ENCODE measurements around the gene NLGN4Y. TPM values are rescaled to one million over a fixed set of nuclear protein-coding genes. Genes with fewer than 3 reads are reported as not detected.

NLGN4Y gene
- total and polyA plus RNA-seq, 12 donors = 3.7 to 63.3 (median 9.1) TPM; not detected in 7

GRCh38 chrY:14763600-14763999 lies 239.3 kb downstream of the NLGN4Y start:
- intact Hi-C loops (cut with DNase I) = no loop called here
- TF ChIP-seq CTCF (IDR thresholded peaks at IDR 0.05) = no peak
- TF ChIP-seq POLR2A (IDR thresholded peaks at IDR 0.05) = no peak

GRCh38 chrY:14778208-14778607 lies 253.9 kb downstream of the NLGN4Y start:
- H3K9me3 ChIP-seq (replicated peaks in 1 of 3) = no peaks in the 10 kb centered on the region
- TF ChIP-seq POLR2A (IDR thresholded peaks at IDR 0.05) (no peak), CTCF (IDR thresholded peaks at IDR 0.05) (no peak)
- intact Hi-C loops (cut with DNase I) = no loop called here
- no peak for DNase-seq
- H3K4me3 ChIP-seq = no peak overlapping the region
- 83 to 92% methylated on average over 4 of the region's 4 CpGs; no CpG with 5 or more reads in 2 of the 4 donors for WGBS, 4 donors
- H3K27me3 ChIP-seq = no peaks in the 10 kb centered on the region
- no peak overlapping the region for H3K27ac ChIP-seq
- H3K4me1 ChIP-seq (replicated peaks in 1 of 2) = no peaks in the 10 kb centered on the region
- H3K36me3 ChIP-seq (replicated peaks in 1 of 2) = no peaks in the 10 kb centered on the region

More at GRCh38 chrY:14763600-14763999, 239.3 kb downstream of the NLGN4Y start:
- H3K4me3 ChIP-seq = no peak overlapping the region
- H3K27ac ChIP-seq = no peak overlapping the region
- H3K9me3 ChIP-seq (replicated peaks in 1 of 3) = no peaks in the 10 kb centered on the region
- H3K27me3 ChIP-seq = no peaks in the 10 kb centered on the region
- no peak for DNase-seq
- H3K36me3 ChIP-seq (replicated peaks in 1 of 2) = no peaks in the 10 kb centered on the region
- no peaks in the 10 kb centered on the region for H3K4me1 ChIP-seq (replicated peaks in 1 of 2)

- no peak overlapping the region for H3K4me3 ChIP-seq
- no peaks in the 10 kb centered on the region for H3K4me1 ChIP-seq (replicated peaks in 1 of 2)
- 88 to 95% methylated on average over 4 of the region's 4 CpGs; no CpG with 5 or more reads in 2 of the 4 donors for WGBS, 4 donors
- no peaks in the 10 kb centered on the region for H3K36me3 ChIP-seq (replicated peaks in 1 of 2)
- no peak for TF ChIP-seq POLR2A (IDR thresholded peaks at IDR 0.05)
- TF ChIP-seq CTCF (IDR thresholded peaks at IDR 0.05) = no peak
- H3K9me3 ChIP-seq (replicated peaks in 1 of 3) = no peaks in the 10 kb centered on the region
- H3K27ac ChIP-seq = no peak overlapping the region
- intact Hi-C loops (cut with DNase I) = no loop called here
- no peaks in the 10 kb centered on the region for H3K27me3 ChIP-seq
- DNase-seq = no peak
These were observed 268.8 kb downstream of the NLGN4Y start for GRCh38 chrY:14793104-14793503.

GRCh38 chrY:14793674-14794073 lies 269.3 kb downstream of the NLGN4Y start:
- Histone ChIP-seq H3K36me3 (replicated peaks in 1 of 2) (no peaks in the 10 kb centered on the region), H3K4me3 (no peak overlapping the region), H3K27me3 (no peaks in the 10 kb centered on the region), H3K9me3 (replicated peaks in 1 of 3) (no peaks in the 10 kb centered on the region), H3K27ac (no peak overlapping the region), H3K4me1 (replicated peaks in 1 of 2) (no peaks in the 10 kb centered on the region)
- intact Hi-C loops (cut with DNase I) = no loop called here
- no peak for DNase-seq
- WGBS, 4 donors = 82 to 90% methylated on average over 11 of the region's 11 CpGs; no CpG with 5 or more reads in 2 of the 4 donors
- no peak for TF ChIP-seq CTCF (IDR thresholded peaks at IDR 0.05)
- no peak for TF ChIP-seq POLR2A (IDR thresholded peaks at IDR 0.05)
